GM19463 (cell line): ENCODE data around the gene ZMIZ1.

Experiments used
- ATAC-seq: cut with Tn5 transposase; IDR thresholded peaks from one replicate; pipeline ENCODE4 v1.9.1; 2021; ENCODE audit warnings: mild to moderate bottlenecking, moderate library complexity; ENCODE audit not compliant: unreplicated experiment

The ZMIZ1 gene

DNA sequence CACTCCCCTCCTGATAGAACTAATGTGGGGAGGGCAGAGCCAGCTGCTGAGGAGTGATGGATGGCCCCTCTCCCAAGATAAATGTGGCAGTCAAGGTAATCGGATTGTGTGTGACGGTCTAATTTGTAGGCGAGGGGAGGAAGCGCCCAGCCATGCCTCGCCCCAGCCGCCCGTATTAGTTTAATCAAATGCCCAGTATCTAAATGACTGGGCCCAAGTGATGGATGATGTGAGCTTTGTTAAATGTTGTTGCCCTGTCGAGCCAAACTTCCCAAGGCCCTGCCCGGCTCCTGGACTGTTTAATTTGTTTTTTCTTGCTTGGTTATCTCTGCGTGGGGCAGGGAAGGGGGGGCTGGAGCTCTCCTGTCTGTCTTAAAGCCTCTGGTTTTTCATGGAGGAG is 190.1 kb downstream of the ZMIZ1 start:
- no peak for ATAC-seq

DNA sequence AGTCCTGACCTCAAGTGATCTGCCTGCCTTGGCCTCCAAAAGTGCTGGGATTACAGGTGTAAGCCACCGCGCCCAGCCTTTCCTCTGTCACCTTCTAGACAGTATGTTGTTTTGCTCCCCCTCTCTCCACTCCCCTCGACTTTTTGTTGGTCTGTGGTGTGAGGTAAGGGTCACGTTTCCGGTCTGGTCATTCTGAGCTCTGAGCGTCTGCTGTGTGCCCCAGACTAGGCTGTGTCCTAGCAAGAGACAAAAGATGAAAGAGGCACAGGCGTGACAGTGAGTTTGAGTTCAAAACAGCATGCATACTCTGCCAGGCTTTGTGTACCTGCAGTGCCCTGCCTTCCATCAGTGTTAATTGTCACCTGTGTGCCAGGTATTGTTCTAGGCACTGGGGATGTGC is 191.1 kb downstream of the ZMIZ1 start:
- ATAC-seq, result no peak

DNA sequence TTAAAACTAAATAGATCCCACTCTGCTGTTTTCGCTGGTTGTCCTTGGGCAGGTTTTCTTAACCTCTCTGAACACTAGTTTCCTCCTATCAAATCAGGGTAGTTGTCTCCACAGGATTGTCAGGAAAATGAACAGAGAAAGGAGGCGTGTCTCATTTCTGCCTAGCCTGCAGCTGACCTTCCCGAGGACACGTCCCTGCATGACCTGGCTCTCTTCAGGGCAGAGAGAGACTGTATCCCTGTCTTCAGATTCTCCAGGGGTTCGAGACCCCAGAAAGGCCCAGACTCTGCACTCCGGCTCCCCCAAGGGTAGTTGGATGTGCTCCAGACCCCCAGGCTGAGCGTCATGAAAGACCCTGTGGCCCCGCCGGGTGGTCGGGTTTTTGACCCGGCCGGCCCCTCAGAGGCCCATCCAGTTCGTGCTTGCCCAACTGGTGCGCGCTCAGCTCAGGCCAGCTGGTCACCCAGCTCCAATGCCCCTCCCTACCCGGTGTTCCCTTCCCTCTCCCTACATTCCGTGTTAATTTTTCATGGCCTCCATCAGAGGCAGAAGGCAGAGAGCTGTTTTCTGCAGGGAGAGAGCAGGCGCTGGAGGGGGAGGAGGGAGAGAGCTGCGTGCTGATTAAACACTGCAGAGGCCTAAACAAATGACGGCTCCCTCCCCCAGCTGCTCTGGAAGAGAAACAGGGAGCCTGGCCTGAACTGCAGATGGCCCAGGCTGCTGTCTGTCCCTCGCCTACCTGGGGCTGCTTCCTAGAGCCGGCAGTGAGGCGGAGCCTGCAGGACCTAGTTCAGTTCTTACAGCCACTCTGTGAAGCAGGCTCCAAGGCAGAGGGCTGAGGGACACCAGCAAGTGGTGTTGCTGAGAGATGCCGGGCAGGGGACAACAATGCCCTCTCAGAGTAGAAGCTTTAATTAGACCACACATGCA is 192.3 kb downstream of the ZMIZ1 start:
- no peak for ATAC-seq

DNA sequence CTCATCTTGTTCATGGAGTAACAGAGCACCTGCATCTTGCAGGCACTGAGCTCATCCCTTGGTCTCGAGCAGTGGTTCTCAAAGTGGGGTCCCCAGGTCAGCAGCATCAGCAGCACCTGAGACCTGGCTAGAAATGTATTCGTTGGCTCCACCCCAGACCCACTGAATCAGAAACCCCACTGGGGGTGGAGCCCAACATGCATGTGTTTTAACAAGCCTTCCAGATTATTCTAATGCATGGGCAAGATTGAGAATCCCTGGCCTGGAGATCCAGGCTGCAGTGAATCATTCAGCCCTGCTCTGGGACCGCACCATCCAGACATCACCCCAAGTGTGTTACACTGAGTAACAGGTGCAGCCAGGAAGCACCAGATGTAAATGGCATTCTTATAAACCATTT is 193.4 kb downstream of the ZMIZ1 start:
- no peak for ATAC-seq

DNA sequence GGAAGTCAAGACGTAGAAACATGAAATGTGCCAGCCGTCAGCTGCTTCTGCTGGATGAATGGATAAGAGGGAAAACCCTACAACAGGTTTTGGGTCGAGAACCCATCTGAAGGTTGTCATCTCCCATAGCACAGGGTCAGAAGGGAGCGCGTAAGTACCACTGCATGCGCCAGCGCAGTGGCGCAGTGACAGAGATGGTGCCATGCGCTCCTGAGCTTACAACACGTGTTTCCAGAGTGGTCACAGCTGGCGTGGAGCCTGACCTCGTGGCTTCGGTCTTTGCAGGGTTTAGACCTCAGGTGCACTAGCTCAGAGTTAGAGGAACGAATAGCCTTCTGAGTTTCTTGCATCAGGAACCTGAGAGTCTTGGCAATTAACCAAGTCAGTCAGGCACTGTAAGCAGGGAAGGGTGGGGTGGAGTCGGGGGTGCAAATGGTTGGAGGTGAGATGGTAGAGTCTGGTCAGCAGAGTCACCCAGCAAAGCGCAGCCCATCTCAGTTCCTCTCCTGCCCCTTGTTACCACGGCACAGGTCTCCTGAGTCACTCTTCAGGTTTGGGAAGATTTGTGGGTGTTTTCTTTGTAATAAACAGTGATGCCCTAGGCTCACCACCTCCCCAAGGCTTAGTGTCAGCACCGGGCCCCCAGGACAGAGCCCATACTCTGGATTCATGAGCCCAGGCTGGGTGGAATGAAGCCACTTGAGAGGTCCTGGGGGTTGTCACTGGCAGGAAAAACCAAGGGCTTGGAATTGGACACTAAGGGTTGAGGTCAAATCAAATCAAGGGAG is 194.4 kb downstream of the ZMIZ1 start:
- ATAC-seq, result no peak

DNA sequence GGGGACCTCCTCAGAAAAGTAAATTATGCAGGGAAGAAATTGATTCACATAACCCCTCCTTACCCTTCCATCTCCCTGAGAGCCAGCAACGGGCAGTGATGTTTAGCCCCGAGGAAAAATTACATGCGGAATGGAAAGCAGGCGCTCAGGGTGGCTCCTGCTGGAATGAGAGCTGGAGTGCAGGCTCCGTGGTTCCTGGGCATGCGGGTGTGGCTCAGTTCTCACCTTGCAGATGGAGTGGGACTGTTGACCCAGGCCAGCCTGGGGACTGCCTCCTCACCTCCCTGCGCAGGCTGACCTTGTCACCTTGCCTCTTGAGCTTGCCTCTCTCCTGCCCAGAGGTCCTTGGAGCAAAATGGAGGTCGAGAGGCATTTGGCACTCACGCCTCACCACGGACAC is 195.2 kb downstream of the ZMIZ1 start:
- ATAC-seq, result no peak

DNA sequence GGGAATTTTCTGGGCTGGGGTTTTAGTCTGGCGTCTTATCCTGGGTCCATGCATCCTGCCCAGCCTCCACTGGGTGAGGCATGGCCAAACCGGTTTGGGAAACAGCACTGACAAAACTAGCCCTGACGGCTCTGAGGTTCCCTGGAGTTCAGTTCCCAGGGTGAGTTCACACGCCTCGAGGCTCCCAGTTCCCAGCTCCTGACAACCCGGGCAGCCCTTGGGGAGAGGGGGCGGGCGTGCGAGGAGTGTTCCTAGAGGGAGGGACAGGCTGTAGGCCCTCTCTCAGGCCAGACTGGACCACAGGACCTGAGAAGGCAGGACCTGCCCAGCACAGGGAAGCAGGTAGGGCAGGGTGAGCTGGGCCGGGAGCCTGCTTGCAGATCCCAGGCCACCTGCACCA is 196.2 kb downstream of the ZMIZ1 start:
- no peak for ATAC-seq

DNA sequence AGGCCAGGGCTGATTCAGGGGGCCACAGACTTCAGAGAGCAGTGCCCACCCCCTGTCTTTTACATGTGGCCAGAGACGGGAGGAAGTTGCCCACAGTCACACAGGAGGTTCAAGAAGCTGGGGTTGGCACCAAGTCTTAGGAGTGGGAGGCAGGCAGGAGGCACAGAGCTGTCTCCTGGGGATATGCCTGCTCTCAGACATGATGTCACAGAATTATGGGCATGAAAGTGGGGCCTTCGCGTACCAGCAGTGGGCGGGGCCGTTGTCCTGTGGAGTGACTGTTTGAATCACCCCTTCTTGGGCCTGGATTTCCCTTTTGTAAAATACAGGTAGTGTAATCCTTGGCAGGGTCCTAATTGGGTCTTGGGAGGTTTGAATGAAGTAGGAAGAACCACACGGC is 197.3 kb downstream of the ZMIZ1 start:
- ATAC-seq, result peak; percentile 42

DNA sequence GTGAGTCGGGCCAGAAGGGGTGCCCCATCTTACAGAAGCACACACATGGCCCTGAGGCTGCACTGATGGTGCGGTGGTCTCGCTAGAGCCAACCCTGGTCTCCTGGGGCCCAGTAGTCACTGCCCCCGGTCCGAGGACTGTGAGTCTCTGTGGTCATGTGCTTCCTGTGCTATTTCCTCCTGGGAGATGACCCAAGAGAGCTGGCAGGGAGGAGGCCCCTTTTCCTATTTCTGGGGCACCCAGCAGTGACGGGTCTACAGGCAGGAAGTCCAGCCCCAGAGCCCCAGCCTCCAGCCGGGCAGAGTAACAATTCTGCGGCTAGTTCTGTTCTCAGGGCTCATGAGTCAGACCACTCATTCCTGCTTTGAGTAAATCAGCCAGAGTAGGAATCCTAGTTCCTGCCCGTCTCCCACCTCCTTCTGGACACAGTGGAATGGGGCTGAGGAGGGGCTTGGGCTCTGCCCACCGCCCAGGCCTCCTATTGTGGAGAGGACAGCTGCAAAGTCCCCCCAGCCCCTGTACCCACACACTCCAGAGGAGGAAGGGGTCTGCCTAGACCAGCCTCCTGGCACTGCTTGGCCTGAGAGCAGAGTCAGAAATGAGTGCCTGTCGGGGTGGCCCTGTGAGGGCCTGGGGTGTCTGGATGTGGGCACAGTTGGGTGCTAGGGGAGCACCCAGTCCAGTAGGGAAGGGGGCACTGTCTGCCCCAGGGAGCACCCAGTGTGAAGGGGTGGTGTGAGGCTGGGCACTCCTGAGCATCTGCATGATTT is 198.0 kb downstream of the ZMIZ1 start:
- ATAC-seq, result peak; percentile 88

DNA sequence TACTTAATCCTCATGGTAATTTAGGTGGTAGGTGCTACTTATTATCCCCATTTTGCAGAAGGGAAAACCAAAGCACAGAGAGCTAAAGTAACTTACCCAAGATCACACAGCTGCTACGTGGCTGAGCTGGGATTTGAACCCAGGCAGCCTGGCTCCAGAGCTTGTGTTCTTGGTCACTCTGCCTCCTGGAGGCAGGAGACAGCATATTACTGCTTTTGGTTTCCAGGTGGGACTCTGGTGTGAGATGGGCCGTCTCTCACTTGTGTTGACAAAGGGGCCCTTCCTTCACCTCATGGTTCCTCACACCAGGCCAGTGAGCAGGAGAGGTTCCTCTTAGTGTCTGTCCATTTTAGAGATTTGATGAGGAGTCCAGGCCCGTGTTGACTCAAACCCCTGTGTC is 198.7 kb downstream of the ZMIZ1 start:
- ATAC-seq, result no peak

DNA sequence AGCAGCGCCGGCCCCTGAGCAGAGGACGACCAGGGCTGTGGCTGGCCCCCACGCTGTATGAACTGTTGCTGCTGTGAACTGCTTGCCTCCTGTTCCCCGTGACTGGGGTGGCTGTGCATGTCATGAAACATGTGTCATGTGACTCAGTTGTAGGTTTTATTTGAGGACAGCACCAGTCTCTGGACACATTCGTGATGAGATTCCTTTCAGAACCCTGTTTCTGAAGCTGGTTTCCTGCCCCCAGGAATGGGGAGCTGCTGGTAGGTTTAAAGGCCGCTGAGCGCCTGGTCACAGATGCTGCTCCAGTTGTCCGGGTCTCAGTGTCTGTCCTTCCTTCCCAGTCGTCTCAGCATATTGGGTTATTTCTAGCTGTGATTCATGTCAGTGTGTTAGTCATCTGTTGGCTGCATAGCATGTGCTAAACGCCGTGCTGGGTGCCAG is 199.4 kb downstream of the ZMIZ1 start:
- ATAC-seq, result no peak

DNA sequence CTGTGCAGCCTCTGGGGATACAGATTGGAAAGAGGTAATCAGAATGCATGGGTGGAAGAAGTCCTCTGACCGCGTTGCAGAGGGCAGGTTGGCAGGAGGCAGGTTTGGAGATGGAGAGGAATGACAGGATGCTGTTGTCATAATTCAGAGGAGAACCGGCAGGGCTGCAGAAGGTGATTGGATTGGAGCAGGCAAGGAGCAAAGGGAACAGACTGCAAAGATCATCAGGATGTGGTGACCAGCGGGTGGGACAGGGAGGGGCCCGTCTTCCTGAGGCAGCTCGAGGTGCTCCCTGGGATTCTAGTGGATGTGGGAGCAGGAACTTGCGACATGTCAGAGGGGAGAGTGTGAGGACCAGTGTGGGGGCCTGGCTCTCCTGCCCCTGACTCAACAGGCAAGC is 200.0 kb downstream of the ZMIZ1 start:
- no peak for ATAC-seq

DNA sequence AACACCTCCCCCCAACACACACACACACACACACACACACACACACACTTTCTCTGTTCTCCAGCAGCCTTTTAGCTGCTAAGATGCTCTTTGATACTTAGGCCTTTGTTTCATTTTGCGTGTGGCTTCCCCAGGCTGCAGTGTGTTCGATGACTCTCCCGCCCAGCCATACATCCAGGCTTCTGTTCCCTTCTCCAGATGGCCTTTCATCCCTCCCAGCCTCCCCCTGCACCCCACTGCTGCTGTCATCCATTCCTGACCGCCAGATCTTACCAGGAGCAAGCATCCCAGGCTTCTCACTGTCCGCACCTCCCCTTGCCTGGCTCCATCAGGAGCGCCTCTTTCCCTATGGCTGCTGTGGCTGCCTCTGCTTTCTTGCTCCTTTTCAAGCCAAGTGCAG is 200.7 kb downstream of the ZMIZ1 start:
- no peak for ATAC-seq

DNA sequence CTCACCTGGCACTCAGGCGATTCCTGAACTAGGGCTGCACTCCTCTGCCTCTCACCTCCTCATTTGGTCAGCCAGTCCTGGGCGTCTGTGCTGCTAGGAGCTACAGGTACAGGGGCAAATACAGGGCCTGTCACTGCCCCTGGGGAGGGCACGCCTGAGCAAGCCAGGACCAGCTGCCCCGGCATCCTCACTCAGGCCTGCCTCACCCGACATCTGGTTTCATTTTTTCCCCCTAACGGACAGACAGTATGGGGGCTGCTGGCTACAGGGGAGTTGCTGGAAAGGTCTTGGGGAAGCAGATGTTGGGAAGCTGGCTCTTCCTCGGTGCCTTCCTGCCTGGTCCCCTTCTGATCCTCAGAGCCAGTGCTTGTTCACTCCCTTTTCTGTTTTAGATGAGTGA is 201.2 kb downstream of the ZMIZ1 start:
- no peak for ATAC-seq

DNA sequence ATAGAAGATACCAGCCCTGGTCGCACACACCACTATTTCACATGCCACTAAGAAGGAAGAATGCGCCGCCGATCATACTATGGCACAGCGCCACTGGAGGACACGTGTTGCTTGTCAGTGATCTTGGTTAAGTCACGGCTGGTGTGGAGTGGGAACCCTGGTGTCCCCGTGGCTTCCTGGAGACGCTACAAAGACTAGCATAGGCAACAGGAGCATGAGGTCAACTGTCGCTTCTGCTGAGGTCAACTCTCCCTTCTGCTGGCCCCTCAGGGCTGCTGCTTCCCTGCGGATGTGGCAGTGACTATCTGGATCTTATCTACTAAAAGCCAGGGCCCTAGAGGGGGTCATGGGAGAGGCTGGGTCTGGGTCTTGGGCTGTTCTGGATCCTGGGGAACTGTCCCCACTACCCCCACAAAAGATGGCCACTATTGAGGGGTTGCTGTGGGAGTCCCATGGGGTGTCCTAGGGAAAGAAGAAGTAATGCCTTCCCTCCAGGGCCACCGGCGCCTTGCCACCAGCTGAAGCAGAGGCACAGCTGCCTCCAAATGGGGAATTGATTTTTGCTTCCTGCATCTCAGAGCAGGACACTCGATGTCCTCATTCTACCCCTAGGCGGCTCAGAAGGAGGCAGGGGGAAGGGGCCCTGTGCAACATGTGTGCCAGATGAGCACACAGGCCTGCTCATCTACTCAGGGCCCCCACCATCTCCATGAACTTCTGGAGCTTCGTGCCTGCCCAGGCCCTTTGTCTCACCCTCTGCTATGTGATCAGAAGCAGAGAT is 201.9 kb downstream of the ZMIZ1 start:
- no peak for ATAC-seq

DNA sequence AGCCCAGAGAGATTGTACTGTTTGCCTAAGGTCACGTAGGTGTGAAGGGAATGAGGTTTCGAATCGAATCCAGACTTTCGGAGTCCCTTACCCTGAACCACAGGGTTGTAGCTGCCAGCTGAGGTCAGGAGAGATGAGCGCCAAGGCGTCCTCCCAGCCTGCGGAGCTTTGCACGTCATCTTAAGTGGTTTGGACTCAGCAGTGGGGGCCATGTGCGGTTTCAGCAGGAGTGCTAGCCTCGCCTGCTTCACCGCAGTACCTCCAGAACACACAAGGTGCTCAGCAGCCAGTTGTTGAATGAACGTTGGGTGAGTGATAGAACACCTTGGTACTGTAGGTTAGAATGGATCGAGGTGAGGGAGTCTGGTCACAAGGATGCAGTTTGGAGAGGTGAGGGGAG is 203.6 kb downstream of the ZMIZ1 start:
- no peak for ATAC-seq

DNA sequence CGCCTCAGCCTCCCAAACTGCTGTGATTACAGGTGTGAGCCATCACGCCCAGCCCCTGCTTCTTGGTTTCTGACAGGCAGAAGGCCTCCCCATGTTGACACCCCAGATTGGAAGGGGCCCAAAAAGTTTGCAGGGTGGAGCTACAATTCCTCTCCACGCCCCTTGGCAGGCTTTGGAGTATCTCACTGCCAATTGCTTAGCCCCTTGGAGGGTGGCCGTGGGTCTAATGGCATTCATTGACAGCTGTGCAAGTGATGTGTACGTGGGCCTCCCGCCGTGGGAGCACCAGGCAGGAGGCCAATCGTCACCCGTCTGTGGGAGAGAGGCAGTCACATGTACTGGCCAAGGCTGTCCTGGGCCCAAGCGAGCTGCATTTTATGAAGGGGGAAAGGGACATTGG is 204.8 kb downstream of the ZMIZ1 start:
- no peak for ATAC-seq

DNA sequence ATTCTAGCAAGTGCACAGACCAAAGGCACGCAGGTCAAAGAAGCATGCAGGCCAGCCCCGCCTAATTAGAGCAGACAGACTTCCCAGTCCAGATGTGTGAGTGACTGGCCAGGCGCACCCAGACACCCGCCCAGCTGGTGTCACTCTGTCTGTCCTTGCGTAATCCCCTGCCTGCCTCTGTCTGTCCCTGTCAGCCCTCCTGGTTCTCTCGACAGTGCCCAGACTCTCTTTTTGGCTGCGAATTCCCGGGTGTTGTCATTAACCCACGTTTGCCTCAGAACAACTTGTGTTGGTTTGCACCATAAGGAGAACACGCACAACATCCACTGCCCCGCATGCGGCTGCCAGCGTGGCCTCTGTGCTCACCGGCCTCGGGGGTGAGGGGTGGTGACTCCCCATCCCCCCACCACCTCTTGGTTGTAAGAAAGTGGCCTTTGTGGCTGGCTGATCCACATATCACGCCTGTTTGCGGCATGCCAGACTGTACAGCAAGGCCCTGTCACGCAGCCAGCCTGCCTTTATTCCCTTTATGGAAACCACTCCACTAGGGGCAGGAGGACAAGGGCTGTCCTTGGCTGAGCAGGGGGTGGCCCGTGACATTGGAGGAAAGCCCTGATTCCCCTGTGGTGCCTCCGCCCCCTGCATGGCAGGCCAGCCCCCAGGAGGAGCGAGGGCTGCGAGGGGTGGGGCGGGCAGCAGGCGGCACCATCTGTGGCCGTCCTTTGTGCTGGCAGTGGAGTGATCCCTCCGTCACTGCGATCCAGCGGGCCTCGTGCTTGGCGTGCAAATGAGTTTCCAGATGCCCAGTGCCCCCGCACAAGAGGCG is 205.7 kb downstream of the ZMIZ1 start:
- no peak for ATAC-seq

DNA sequence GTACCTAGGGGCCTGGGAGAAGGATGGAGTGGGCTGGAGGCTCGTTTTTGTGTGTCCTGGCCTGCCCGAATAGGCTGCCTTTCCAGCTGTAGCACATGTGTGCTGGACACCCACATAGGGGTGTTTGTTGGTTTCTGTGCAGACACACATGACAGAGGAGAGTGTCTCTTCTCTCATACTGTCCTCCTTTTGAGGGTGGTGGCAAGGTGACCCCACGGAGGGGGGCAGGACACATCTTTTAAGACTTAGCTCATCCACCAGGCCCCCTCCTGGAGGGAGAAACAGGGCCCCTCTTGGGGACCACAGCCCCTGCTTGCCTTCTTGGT is 206.3 kb downstream of the ZMIZ1 start:
- ATAC-seq, result no peak

DNA sequence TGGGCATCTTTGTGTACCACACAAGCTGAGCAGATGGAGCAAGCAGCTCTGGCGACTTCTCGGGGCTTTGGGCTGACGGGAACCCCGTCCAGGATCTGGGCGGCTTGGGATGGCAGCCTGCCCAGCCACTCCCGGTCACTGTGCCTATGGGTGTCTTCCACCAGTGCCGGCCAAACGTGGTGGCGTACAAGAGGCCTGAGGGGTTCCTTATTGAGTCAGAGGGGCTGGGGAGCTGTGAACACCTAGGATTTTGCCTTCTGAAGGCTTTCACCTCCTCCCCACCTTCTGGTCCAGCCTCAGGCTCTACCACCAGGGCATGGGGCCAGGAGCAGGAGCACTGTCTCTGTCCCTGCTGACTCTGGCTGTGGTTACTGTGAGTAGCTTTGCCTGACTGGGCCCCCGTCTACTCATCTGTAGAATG is 206.7 kb downstream of the ZMIZ1 start:
- no peak for ATAC-seq
